Vagina (tissue), 2 donors: ENCODE data around the gene TOPORS.

Source experiments
- CTCF ChIP-seq, 3 experiments: fragments of 450-650 bp in 2 of 3; fragments of 200-600 bp in 1 of 3; sonication (generic) in 1 of 3; IDR thresholded peaks; one replicate each; pipeline ENCODE4 v1.5.1; 2017 to 2019; ENCODE audit warnings: antibody characterized with exemption in 3 of 3, mild to moderate bottlenecking in 2 of 3, moderate library complexity in 2 of 3
- POLR2A ChIP-seq, 2 donors: fragments of 450-650 bp; IDR thresholded peaks; one replicate each; pipeline ENCODE4 v1.6.1; 2017; ENCODE audit warnings: antibody characterized with exemption in 2 of 2, mild to moderate bottlenecking in 2 of 2, moderate library complexity in 2 of 2

- TF ChIP-seq CTCF (IDR thresholded peaks at IDR 0.05) (no peak), POLR2A (IDR thresholded peaks at IDR 0.05) (no peak)
These were observed 35.5 kb upstream of the TOPORS start for GRCh38 chr9:32587901-32588300.
